Fibroblast of skin of abdomen (primary cell): ENCODE measurements around the gene CIB2. TPM values are rescaled to one million over a fixed set of nuclear protein-coding genes. Genes with fewer than 3 reads are reported as not detected.
A peak's percentile ranks its signal among the peaks of the same experiment; 100 is the strongest.
"Not testable (repeated sequence)": the region's sequence is repeated elsewhere in the genome, so short reads cannot be mapped to it uniquely, and the experiment has no call there.

Experiments used
- DNase-seq: peaks from one replicate; pipeline ENCODE4 v3.0.0-alpha.2; 2013
- polyA plus RNA-seq, 2 experiments: library from polyadenylated mRNA; unstranded; fragments of 120-200 nt; gene quantifications; one replicate each; pipeline ENCODE4 v1.2.1, GENCODE V29; 2013; ENCODE audit not compliant: insufficient read length in 2 of 2

The CIB2 gene
- 20.8 TPM for polyA plus RNA-seq (2013, experiment 1 of 2; ENCODE audit: insufficient read length)
- 19.3 TPM for polyA plus RNA-seq (2013, experiment 2 of 2; ENCODE audit: insufficient read length)

DNA sequence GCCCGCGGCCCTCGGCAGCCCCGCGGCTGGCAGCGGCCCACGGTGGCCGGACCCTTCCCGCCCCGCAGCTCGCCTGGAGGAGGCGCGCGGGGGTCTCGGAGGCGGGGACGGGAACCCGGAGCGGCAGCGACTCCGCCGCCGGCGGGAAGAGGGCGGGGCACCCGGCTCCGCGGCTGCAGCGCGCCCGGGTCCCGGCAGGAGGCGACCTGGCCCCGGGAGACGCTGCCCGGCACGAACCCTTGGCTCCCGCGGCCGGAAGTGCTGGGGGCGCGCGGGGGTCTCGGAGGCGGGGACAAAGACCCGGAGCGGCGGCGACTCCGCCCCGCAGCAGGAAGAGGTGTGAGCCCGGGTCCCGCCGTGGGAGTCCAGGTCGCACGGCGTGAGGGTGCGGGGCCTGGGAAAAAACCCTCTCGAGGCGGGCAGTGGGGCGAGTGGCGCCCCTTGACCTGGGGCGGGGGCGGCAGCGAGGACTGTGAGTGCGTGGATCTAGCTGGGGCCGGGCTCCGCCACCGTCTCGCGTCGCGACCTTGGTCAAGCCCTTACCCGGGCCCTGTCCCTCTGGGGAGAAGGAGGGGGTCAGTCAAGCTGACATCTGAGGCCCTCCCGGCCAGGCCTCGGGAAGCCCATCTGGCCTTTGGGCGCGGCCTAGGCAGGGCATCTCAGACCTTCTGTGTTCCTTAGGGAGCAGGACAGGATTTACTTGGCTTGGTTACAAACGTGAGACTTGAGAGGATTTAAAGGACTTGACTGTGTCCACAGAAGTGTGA is at the start of gene CIB2:
CIB2 (minus strand) TSS at position 151 of the 767 bp plus-strand sequence. CDS start 230 bp downstream, outside the sequence.
- peak; percentile 77 for DNase-seq

DNA sequence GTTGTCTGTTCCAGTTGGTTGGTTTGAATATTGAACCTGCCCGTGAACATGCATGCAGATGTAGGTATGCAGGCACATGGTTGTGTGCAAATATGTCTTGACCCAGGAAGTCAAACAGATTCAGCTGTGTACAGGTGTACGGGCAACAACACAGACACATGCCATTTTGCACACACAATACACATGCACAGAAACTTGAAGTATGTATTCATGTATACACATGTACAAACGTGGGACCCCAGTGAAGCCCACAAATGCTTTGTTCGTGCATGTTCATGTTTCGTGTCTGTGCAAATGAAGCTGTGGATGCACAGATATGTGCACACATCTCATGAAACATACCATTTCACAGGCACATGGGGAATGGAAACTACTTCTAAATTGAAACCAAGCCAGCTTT is 48.7 kb upstream of the CIB2 start:
- DNase-seq = no peak

DNA sequence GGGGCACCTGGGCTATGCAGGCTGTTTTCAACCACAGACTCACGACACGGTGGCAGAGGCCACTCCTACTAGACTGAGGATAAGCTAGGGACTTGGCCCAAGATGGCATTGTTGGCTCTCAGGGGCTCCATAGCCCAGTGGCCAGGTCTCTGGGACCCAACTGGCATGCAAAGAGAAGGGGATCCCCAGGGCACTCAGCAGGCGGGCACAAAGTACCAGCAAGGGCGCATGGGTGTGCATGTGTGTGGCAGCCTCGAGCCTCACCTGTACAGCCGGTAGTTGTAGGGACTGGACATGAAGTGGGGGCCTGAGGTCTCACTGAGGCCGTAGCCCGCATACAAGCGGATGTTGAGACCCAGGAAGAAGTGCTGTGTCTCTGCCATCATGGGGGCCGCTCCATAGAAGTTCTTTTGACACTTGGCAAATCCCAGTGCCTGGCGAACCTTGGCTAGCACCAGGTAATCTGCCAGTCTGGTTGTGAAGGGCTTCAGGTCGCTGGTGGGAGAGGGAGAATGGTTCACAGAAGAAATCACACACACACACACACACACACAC is 48.1 kb upstream of the CIB2 start:
- no peak for DNase-seq

DNA sequence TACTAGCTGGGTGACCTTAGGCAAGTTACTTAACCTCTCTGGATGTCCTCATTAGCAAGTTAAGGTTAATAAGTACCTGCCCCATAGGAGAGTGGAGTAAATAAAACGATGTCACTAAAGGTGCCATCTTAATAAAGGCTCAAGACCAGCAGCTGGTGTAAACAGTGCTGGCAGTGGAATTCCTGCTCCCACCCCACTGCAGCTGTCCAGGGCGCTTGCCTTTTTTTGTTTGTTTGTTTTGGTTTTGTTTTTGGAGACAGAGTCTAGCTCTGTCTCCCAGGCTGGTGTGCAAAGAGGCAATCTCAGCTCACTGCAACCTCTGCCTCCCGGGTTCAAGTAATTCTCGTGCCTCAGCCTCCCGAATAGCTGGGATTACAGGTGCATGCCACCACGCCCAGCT is 46.8 kb upstream of the CIB2 start:
- no peak for DNase-seq

DNA sequence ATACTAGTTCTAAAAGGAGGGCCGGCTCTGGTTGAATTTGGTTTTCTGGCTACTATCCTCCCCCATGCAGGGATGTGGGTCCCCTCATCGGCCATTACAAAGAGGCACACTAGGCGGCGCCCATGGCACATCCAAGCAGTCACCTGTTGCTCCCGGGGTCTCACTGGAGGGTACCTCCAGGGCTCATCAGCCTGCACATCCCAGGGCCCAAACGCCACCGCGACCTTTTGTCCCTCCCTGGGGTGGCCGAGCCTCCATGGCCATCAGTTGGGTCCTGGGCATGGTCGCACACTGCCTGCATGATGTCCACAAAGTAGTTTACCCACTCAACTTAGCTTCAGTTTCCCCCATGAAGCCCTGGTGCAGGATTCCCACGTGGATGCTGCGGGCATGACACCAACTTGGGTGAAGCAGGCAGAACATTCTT is 46.2 kb upstream of the CIB2 start:
- peak; percentile 6 for DNase-seq

DNA sequence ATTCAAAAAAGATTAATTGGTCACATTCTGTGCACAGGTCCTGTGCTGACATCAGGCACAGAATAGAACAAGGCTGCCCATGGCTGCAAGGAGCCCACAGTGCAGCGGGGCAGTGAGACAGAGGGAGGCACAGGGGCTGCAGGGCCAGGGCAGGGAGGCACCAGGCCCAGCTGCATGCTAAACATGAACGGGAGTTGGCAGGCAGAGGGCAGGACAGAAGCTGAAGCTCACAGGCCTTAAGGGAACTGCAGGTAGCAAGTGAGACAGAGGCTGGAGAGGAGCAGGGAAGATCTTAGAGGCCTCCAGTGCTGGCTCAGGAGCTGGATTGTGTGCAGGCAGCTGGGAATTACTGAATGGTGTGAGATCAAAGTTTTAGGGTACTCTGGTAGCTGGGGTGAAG is 44.1 kb upstream of the CIB2 start:
- no peak for DNase-seq

DNA sequence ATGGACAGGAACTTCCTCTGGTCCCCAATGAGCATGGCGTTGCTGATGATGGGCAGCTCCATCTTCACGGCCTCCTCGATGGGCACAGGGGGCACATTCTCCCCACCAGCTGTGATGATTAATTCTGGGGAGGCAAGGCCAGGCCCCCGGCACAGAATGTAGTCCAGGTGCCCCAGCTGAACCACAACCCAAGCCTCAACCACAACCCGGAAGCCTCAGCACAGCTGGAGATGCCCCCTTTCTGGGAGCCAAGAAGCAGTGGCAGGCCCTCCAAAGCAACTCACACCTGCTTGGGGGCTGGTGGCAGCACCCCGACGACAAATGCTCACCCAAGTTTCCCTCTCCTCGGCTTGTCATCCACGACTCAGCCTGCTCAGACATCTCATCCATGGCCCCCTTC is 43.2 kb upstream of the CIB2 start:
- DNase-seq = no peak

DNA sequence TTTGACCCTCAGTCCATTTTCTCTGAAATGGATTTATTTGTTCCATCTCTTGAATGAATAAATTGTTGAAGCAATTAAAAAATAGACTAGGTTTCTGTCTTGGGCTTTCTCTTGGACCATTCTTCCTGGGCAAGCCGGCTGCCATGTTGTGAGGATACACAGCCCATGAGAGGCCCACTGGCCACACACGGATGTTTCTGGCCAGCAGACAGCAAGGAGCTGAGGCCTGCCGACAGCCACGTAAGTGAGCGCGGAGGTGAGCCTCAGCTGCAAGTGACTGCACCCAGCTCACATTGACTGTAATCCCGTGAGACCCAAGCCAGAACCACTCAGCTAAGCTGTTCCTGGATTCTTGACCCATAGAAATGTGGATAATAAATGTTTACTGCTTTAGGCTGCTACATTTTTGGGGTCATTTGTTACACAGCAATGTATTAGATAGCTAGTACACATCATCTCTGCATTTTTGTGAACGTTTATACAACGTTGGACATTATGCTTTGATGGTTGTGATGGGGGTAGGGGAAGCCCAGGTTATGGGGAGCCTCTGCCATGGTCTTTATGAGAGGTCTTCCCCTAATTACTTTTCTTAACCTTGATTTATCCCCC is 40.7 kb upstream of the CIB2 start:
- no peak for DNase-seq

DNA sequence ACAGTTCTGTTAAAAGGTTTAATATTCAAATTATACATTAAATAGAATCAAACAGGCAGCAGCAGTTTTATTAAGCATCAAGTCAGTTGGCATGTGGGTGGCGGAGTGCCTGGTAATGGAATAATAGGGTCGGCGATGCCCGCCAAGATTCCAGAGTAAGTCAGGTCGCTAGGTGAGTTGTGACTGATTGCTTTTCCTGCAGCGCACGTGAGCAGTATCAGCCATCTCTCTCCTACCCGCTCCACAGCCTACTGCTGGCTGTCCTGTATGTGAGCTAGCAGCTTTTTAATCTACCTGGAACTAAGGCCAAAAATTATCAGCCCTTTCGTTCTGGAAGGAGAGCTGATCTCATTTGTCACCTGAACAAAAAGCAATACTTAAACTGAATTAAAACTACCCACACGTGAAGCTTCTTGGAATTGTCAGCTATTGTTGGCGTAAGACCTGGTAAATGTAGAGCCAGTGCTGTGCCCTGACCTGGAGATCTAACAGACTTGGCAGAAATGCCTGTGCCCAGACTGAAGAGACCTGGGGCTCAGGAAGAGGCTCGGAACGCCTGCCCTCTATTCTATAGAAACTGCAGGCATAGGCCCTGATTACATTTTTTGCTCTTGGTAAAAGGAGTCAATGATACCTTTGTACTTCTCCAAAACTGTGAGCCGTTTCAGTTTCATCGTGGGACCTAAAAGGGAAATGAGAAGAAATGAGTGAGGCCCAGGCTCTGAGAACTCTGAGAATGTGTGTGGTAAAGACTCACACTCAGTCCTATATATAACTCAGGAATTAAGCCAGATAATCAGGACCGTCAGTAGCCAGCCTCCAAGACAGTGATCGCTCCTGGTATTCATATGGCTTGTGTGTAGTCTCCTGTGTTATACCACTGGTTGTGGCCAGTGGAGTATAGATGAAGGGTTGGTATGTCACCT is 39.9 kb upstream of the CIB2 start:
- DNase-seq = no peak

DNA sequence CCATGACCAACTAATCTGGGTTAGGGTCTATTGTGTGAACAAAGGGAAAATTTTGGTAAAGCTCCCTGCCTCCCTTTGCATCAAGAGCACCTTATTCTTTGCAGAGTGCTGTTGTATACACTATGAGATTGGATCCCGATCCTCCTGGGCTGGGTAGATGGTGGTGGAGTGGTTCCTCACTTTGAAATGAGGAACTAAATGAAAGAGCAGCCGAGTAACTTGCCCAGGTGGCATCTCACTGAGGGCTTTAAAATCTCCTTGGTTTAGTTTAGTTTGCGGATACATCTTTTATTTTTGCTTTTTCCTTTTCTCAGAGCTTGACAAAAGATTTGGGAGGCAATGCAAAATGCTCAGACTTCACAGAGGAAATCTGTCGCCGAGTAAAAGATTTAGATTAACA is 37.4 kb upstream of the CIB2 start:
- DNase-seq = no peak

DNA sequence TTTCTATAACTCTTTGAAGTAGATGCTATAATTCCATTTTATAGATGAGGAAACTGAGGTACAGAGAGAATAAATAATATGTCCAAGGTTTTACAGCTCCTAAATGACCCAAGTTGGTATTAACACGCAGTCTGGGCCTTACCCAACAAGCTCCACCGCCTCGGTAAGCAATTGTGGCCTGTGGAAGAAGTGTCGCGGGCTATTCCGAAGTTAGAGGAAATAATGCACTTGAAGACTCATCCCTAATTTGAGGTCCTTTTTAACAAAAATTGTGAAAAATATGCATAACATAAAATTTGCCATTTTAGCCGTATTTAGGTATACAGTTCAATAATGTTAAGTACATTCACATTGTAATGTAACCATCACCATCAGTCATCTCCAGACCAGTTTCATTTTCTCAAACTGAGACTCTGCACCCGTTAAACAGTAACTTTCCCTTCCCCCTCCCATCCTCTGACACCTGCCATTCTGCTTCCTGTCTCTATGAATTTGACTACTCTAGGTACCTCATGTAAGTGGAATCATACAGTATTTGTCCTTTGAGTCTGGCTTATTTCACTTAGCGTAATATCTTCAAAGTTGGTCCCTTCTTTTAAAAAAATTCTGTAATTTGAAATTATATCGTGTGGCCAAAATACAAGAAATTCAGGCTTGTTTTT is 36.1 kb upstream of the CIB2 start:
- DNase-seq = no peak

DNA sequence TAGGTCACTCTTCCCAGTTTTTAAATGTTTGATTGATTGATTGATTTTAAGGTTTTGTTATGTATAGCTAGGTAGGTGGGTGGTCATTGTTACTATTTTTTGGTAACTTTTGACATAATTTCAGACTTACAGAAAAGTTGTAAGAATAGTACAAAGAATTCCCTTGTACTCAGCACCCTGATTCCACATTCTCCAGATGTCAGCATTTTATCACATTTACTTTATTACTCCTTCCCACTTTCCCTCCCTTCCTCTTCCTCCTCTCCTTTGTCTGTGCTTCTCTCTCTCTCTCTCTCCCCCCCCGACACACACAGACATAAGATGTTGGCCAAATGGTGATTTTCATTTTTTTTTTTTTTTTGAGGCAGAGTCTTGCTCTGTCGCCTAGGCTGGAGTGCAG is 32.8 kb upstream of the CIB2 start:
- no peak for DNase-seq

DNA sequence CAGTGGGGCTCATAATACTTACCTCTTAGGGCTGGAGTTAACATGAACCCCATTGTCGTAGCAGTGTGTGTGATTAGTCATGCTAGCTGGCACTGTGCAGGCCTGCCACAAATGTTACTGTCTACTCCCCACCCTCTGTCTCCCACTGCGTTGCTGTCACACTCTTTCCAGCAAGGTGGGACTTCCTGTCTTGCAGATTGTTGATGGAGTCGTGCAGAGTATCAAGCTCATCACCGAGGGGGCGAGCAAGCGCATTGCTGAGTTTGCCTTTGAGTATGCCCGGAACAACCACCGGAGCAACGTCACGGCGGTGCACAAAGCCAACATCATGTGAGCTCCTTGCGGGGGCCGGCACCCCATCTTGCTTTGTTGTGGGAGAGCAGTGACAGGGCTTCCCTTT is 30.8 kb upstream of the CIB2 start:
- DNase-seq = no peak

DNA sequence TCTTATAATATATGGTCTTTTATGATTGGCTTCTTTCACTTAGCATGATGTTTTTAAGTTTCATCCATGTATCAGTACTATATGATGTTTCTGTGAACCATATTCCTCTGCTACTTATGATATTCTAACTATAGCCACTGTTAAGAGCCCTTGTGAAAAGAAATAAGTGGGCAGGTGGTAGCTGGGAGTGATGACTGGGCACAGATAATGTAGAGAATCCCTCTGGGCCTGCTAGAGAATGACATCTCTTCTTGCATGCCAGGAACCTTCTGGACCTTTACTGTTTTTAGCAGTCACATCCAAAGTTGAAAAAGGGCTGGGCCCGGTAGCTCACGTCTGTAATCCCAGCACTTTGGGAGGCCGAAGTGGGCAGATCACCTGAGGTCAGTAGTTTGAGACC is 28.1 kb upstream of the CIB2 start:
- no peak for DNase-seq

DNA sequence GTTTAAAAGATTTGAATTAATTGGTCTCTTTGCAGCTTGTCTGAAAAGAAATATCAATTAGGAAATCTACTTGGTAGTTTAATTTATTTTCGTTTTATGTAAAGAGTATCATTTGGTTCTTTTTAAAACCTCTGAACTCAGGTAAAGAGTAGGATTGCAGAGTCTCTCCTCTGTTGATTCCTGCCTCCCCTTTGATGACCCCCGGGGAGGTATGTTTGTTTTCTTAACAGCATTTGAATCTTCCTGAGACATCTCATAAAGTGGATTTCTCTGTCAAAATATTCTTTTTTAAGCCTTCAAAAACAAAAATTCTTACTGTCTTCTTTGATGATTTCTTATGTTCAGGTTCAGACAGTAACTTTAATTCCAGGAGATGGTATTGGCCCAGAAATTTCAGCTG is 26.0 kb upstream of the CIB2 start:
- no peak for DNase-seq

DNA sequence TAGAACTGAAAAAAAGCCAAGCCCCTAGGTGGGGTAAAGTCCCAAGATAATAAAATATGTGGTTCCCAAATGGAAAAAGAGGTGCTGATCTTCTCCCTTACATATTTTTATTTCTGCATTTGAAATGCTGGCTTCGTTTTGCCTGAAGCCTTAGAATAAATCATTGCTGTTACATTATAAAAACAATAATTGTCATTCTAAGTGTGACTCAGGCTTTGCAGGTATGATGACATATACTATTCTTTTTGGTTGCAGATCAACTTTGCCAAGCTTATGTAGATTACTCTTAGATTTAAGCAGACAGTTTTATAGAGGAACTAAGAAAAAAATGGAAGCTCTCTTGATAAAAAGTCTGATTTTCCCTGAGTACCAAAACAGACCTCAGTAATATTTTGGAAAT is 25.4 kb upstream of the CIB2 start:
- DNase-seq = no peak

DNA sequence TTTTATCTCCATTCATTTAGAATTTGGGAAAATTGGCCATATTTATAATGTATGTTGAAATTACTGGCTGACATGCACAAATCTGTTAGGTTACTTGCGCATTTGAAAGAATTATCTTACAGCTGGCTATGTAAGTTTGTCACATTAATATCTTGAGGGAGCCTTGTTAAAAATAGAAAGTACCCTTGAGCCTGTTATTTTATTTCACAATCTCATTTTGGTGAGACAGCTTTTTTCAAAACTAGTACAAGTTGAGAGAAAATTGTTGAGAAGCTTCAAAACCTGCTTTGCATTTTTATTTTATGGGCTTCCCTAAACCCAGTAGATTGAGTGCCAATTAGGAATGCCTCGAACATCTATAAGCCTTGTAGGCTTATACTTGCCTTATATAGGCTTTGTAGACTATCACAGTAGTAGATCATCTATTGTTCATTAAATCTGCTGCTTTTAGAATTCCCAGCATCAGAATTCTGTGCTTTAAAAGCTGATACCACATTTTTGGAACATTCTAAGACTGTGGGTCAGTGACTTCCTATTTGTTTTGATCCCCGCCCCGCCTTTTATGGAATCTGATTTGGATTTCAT is 24.2 kb upstream of the CIB2 start:
- no peak for DNase-seq

DNA sequence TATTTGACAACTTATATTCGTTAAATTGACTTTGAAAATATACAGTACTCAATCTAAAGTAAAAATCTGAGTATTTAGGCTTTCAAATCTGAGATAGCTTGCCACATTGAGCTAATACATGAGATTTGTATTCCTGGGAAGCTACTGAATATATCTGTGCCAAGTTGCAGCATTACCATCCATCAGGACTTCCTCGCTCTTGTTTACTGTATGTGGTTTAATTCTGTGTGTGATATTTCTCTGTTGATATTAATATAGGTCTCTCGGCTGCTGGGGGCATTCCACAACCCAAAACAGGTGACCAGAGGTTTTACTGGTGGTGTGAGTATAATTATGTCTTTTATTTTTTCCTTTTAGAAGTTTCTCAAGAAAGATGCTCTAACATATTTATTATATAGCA is 23.7 kb upstream of the CIB2 start:
- no peak for DNase-seq

DNA sequence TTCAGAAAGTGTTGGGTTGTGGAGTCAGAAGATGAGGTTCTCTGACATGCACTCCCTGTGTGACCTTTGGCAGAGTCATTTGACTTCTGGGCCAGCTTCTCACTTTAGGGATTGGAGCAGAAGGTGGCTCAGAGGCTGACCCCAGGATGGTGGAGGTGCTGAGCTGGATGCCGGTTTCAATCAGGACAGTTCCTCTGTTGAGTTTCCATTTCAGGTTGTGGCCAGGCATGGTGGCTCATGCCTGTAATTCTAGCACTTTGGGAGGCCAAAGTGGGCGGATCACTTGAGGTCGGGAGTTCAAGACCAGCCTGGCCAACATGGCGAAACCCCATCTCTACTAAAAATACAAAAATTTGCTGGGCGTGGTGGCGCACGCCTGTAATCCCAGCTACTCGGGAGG is 19.8 kb upstream of the CIB2 start:
- DNase-seq = not testable (repeated sequence)

DNA sequence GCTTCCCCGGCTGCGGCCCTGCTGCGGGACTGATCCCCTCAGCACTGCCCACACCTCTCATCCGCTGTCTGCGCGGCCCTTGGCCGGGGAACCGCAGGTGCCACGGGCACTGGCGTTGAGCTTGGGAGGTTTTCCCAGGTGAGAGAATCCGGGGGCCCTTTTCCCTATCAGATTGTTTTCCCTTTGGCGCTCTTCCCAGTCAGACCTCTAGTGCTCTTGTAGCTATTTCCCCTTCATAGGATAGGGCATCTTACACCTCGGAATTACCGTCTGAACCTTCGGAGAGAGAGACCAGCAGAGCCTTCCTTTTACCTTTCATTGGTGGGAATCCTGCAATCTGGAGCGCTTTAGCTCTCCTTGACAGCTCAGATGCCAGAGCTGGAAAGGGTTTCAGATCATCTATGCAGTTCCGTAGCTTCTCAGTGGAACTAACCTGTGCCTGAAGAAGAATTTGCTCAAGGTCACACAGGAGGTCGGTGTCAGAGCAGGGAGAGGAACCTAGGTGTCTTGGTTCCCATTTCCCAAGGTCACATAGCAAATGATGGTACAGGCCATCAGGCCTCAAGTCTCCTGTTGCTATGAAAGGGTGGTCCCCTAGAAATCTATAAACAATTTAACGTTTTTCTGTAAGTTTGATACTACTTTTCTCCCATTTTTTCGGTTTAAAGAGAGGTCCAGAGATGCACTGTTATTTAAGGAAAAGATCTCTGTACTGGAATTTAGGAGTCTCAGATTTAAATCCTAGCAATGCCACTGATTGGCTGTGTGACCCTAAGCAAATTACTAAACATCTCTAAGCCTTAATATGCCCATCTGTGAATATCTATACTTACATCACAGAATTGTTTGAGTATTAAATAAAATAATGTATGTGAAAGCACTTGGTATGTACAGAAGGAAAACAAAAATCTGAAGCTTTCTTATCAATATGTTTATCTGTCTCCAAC is 18.8 kb upstream of the CIB2 start:
- DNase-seq = no peak
